ACHN (cell line): ENCODE data around the gene INTS6.

ENCODE experiments used
- DNase-seq: peaks from one replicate; pipeline ENCODE4 v3.0.0-alpha.2; 2015
- in situ Hi-C: cut with HindIII; loops from 2 replicates; pipeline ENCODE4 v1.10.0; 2017; ENCODE audit warnings: low sequenced_read_pairs, low pct_ligation_motif_present, low pct_unique_long_range_greater_than_20kb

The INTS6 gene

GRCh38 chr13:51331354-51331861 is 121.4 kb downstream of the INTS6 start:
- DNase-seq, result no peak
- in situ Hi-C loops, result no loop called here

- in situ Hi-C loops, result no loop called here
- no peak for DNase-seq
Observed at GRCh38 chr13:51330791-51331190, 122.0 kb downstream of the INTS6 start.

GRCh38 chr13:51329606-51330005 is 123.2 kb downstream of the INTS6 start:
- in situ Hi-C loops, result no loop called here
- no peak for DNase-seq

- no peak for DNase-seq
- in situ Hi-C loops, result no loop called here
Observed at GRCh38 chr13:51328488-51328887, 124.3 kb downstream of the INTS6 start.

- in situ Hi-C loops, result no loop called here
- DNase-seq, result no peak
Observed at GRCh38 chr13:51327961-51328360, 124.9 kb downstream of the INTS6 start.

- in situ Hi-C loops, result no loop called here
- no peak for DNase-seq
Observed at GRCh38 chr13:51326777-51327176, 126.1 kb downstream of the INTS6 start.

- in situ Hi-C loops, result no loop called here
- DNase-seq, result no peak
Observed at GRCh38 chr13:51325837-51326236, 127.0 kb downstream of the INTS6 start.

- DNase-seq, result no peak
- in situ Hi-C loops, result no loop called here
Observed at GRCh38 chr13:51324714-51325420, 128.0 kb downstream of the INTS6 start.

GRCh38 chr13:51323824-51324511 is 128.9 kb downstream of the INTS6 start:
- in situ Hi-C loops, result no loop called here
- no peak for DNase-seq

GRCh38 chr13:51322826-51323225 is 130.0 kb downstream of the INTS6 start:
- DNase-seq, result no peak
- in situ Hi-C loops, result no loop called here

- no peak for DNase-seq
- in situ Hi-C loops, result no loop called here
Observed at GRCh38 chr13:51321836-51322235, 131.0 kb downstream of the INTS6 start.

GRCh38 chr13:51318876-51319275 is 134.0 kb downstream of the INTS6 start:
- DNase-seq, result no peak
- in situ Hi-C loops, result no loop called here

GRCh38 chr13:51318015-51318414 is 134.8 kb downstream of the INTS6 start:
- no peak for DNase-seq
- in situ Hi-C loops, result no loop called here

- in situ Hi-C loops, result no loop called here
- no peak for DNase-seq
Observed at GRCh38 chr13:51317262-51317661, 135.6 kb downstream of the INTS6 start.

GRCh38 chr13:51313619-51314018 is 139.2 kb downstream of the INTS6 start:
- in situ Hi-C loops, result no loop called here
- no peak for DNase-seq

GRCh38 chr13:51311957-51312520 is 140.8 kb downstream of the INTS6 start:
- no peak for DNase-seq
- in situ Hi-C loops, result no loop called here
